Measurements from ENCODE around the gene MAP7. TPM values are rescaled to one million over a fixed set of nuclear protein-coding genes. Genes with fewer than 3 reads are reported as not detected.

The MAP7 gene
- total RNA-seq, 6 experiments from 2014 or later, result 0.14 to 0.65 (median 0.51) TPM

DNA sequence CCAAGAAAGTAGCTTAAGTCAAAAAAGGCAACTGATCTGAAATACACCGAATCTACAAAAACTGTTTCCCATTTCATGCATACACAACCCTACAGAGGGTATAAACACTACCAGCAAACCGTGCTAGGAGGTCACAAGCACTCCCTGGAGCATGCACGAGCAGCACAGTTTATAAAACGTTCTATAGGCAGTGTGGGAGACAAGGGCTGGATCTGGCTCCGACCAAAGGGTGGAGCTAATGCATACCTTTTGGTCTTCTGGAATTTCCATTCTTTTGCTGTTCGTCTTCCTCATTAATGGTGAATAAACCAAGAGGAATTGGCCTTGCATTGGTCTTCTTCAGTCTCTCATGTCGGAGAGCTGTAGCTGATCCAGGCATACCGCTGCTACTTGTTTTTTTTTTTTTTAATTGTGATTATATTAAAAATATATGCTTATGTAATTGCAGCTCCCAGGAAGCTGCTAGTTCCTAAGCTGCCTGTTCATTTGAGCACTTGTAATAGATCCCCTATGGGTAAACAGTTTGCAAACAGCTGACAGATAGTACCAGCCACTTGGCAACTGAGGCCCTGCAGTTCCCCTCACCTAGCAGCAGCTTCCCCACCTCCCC is 24.5 kb downstream of the MAP7 start:
- no peak for DNase-seq
- H3K9me3 Mint-ChIP-seq, result no peaks in the 10 kb centered on the region
- no peak overlapping the region for H3K4me3 Mint-ChIP-seq
- no peak overlapping the region for H3K27ac Mint-ChIP-seq
- H3K36me3 Mint-ChIP-seq (ENCODE audit: low read depth), result no peaks in the 10 kb centered on the region
- H3K4me1 Mint-ChIP-seq (ENCODE audit: low read depth), result peaks cover 14% of the 10 kb centered on the region
- TF ChIP-seq, protein P1, sequence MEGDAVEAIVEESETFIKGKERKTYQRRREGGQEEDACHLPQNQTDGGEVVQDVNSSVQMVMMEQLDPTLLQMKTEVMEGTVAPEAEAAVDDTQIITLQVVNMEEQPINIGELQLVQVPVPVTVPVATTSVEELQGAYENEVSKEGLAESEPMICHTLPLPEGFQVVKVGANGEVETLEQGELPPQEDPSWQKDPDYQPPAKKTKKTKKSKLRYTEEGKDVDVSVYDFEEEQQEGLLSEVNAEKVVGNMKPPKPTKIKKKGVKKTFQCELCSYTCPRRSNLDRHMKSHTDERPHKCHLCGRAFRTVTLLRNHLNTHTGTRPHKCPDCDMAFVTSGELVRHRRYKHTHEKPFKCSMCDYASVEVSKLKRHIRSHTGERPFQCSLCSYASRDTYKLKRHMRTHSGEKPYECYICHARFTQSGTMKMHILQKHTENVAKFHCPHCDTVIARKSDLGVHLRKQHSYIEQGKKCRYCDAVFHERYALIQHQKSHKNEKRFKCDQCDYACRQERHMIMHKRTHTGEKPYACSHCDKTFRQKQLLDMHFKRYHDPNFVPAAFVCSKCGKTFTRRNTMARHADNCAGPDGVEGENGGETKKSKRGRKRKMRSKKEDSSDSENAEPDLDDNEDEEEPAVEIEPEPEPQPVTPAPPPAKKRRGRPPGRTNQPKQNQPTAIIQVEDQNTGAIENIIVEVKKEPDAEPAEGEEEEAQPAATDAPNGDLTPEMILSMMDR (IDR thresholded peaks at IDR 0.05), result no peak
- no peaks in the 10 kb centered on the region; the same call in 1 of the 2 replicates for H3K27me3 Mint-ChIP-seq (ENCODE audit: insufficient read depth)

DNA sequence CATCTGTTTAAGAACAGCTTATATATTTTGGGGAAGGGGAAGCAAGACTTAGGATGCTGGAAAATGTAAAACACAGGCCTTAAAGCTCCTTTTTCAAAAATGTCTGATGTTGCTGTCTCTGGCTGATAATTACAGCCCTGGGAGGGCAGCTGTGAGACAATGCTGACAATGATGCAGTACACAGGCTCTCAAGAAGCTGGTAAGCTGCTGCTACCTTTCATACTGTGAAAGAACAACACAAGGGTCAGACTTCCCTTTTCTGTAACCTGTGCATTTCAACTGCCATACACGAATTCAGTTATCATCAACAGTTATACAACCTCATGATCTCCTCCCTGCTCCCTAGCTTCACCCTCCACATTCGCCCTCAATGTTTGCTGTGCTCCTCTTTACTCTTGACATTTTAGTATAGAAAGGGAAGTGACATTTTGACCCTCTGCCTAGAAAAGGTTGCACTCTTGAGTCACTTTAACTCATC is 25.2 kb downstream of the MAP7 start:
- DNase-seq, result no peak
- TF ChIP-seq, protein P1 (IDR thresholded peaks at IDR 0.05), result no peak
- no peaks in the 10 kb centered on the region for H3K36me3 Mint-ChIP-seq (ENCODE audit: low read depth)
- no peaks in the 10 kb centered on the region for H3K9me3 Mint-ChIP-seq
- peaks cover 3% of the 10 kb centered on the region for H3K27me3 Mint-ChIP-seq (ENCODE audit: insufficient read depth)
- peaks cover 14% of the 10 kb centered on the region for H3K4me1 Mint-ChIP-seq (ENCODE audit: low read depth)
- no peak overlapping the region for H3K4me3 Mint-ChIP-seq
- H3K27ac Mint-ChIP-seq, result no peak overlapping the region

DNA sequence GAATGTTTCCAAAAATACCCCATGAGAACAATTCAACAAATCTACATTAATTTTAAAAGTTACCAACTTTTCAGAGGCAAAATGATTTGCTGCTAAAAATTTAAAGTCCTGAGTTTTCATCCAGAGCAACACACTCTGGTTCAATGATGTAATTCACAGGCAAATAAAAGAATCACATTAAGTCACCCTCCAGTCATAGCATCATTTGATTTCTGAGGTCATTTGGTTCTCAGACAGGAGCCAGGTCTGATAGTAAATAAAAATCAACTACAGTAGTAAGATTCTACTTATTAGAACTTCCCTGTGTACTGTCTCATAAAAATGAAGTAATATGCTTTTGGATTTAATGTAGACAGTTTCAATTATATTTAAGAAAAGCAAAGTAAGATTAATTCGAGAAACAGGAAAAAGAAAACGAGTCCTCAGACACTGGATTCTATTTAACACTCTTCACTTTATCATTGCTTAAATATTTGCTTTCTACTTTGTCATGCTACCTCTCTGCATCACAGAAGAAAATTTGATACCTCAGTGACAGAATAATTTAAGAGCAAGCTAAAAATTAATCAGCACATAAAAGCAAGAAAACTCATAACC is 25.8 kb downstream of the MAP7 start:
- Mint-ChIP-seq H3K27ac (no peak overlapping the region), H3K27me3 (ENCODE audit: insufficient read depth) (peaks cover 4% of the 10 kb centered on the region), H3K4me3 (no peak overlapping the region), H3K9me3 (no peaks in the 10 kb centered on the region), H3K36me3 (ENCODE audit: low read depth) (no peaks in the 10 kb centered on the region), H3K4me1 (ENCODE audit: low read depth) (peaks cover 14% of the 10 kb centered on the region)
- DNase-seq, result no peak
- TF ChIP-seq, protein P1 (IDR thresholded peaks at IDR 0.05), result no peak

DNA sequence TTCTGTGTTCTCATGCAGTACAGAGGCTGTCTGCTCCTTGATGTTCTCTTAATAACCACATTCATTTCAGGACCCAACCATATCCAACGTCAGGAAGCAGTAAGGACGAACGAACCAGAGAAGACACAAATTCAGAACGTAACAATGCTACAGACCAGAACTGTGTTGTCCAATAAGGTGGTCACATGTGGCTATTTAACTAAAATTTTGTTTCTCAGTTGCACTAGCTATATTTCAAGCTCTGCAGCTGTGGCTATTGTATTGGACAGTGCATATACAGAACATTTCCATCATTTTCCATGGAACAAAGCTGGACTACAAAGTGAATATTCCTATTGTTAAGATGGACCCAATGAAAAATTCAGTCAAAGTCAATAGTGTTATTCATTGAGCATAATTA is 27.0 kb downstream of the MAP7 start:
- TF ChIP-seq, protein P1 (IDR thresholded peaks at IDR 0.05), result no peak
- no peaks in the 10 kb centered on the region for H3K36me3 Mint-ChIP-seq (ENCODE audit: low read depth)
- H3K4me1 Mint-ChIP-seq (ENCODE audit: low read depth), result peaks cover 14% of the 10 kb centered on the region
- no peak overlapping the region for H3K27ac Mint-ChIP-seq
- peaks cover 4% of the 10 kb centered on the region for H3K27me3 Mint-ChIP-seq (ENCODE audit: insufficient read depth)
- no peaks in the 10 kb centered on the region for H3K9me3 Mint-ChIP-seq
- no peak overlapping the region for H3K4me3 Mint-ChIP-seq
- DNase-seq, result no peak

DNA sequence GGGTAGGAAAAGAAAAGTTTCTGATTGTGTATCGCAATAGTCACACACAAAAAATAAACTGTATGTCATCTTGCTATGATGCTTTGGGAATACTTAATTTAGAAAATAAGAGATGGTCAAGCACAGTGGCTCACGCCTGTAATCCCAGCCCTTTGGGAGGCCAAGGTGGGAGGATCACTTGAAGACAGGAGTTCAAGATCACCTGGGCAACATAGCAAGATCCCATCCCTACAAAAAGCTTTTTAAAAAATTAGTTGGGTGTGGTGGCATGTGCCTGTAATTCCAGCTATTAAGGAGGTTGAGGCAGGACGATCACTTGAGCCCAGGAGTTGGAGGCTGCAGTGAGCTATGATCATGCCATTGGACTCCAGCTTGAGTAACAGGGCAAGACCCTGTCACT is 27.6 kb downstream of the MAP7 start:
- no peaks in the 10 kb centered on the region for H3K9me3 Mint-ChIP-seq
- no peak overlapping the region for H3K27ac Mint-ChIP-seq
- no peak overlapping the region for H3K4me3 Mint-ChIP-seq
- H3K4me1 Mint-ChIP-seq (ENCODE audit: low read depth), result peaks cover 10% of the 10 kb centered on the region
- no peaks in the 10 kb centered on the region for H3K36me3 Mint-ChIP-seq (ENCODE audit: low read depth)
- DNase-seq, result no peak
- TF ChIP-seq, protein P1 (IDR thresholded peaks at IDR 0.05), result no peak
- peaks cover 4% of the 10 kb centered on the region for H3K27me3 Mint-ChIP-seq (ENCODE audit: insufficient read depth)

Data from HFFc6 (cell line).